KOPT-K1 (cell line): ENCODE results near the gene CISD2.

Experiments
- H3K27ac ChIP-seq: fragments of 200-600 bp; sonication (generic); 2 replicates; pipeline ENCODE4 v1.5.1; 2016; ENCODE audit warnings: antibody characterized with exemption, mild to moderate bottlenecking, low read depth, low read length; ENCODE audit not compliant: poor library complexity, severe bottlenecking
- H3K36me3 ChIP-seq: fragments of 200-600 bp; sonication (generic); 2 replicates; pipeline ENCODE4 v1.5.1; 2017; ENCODE audit warnings: antibody characterized with exemption, mild to moderate bottlenecking, low read length, moderate library complexity; ENCODE audit not compliant: insufficient read depth
- H3K9me3 ChIP-seq: fragments of 200-600 bp; sonication (generic); 2 replicates; pipeline ENCODE4 v1.5.1; 2017; ENCODE audit warnings: antibody characterized with exemption, low read length, mild to moderate bottlenecking; ENCODE audit not compliant: insufficient read depth, poor library complexity, severe bottlenecking

CISD2 gene

GRCh38 chr4:102832667-102833066, 36.1 kb upstream of the CISD2 start:
- Histone ChIP-seq H3K27ac (no peak overlapping the region), H3K36me3 (no peaks in the 10 kb centered on the region), H3K9me3 (no peaks in the 10 kb centered on the region)

DNA sequence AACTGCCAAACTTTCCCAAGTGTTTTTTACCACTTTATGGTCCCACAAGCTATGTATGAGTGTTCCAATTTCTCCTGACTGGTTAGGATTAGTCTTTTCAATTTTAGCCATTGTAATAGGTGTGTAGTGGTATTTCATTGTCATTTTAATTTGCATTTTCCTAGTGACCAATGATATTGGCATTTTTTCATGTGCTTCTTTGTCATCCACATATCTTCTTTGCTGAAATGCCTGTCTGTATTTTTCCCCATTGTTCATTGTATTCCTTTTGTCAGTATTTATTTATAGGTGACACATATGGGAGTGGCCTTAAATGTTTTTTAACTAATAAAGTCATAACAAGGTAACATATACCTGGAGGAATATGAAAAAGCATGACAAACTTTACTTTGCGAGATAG, 32.2 kb upstream of the CISD2 start:
- no peaks in the 10 kb centered on the region for H3K9me3 ChIP-seq
- H3K36me3 ChIP-seq = no peaks in the 10 kb centered on the region
- no peak overlapping the region for H3K27ac ChIP-seq

GRCh38 chr4:102842367-102842766, 26.4 kb upstream of the CISD2 start:
- Histone ChIP-seq H3K9me3 (no peaks in the 10 kb centered on the region), H3K27ac (no peak overlapping the region), H3K36me3 (no peaks in the 10 kb centered on the region)

- Histone ChIP-seq H3K27ac (no peak overlapping the region), H3K9me3 (no peaks in the 10 kb centered on the region), H3K36me3 (0 out of 2 replicates have a peak, but pooled peaks cover 5% of the 10 kb centered on the region)
Observed at GRCh38 chr4:102843273-102843672, 25.5 kb upstream of the CISD2 start.

DNA sequence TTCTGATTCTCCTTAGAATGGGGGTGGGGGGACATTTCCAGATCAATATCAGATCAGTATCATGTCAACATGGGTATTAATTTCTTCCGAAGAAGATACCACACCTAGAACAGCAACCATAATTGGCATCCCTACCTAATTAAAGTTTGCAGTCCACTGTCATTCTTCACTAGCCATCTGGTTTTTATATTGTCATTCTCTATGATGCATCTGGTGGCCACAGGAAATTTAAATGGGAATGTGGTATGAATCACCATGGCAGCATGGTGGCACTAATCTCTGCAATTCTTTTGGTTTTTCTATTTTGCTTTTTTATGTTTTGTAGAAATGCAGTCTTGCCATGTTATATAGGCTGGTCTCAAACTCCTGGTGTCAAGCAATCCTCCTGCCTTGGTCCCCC, 24.9 kb upstream of the CISD2 start:
- Histone ChIP-seq H3K9me3 (no peaks in the 10 kb centered on the region), H3K36me3 (0 out of 2 replicates have a peak, but pooled peaks cover 5% of the 10 kb centered on the region), H3K27ac (no peak overlapping the region)

DNA sequence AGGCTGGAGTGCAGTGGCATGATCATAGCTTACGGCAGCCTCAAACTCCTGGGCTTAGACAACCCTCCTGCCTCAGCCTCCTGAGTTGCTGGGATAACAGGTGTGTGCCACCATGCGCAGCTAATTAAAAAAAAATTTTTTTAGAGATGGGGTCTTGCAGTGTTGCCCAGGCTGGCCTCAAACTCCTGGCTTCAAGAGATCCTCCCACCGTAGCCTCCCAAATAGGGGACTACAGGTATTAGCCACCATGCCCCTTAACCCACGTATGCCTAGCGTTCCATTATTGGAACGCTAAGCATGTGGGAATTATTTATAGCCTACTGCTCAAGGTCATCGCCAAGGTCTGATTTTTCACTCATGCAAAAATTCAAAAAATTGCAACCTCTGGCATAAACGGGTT, 21.1 kb upstream of the CISD2 start:
- Histone ChIP-seq H3K27ac (no peak overlapping the region), H3K9me3 (no peaks in the 10 kb centered on the region), H3K36me3 (0 out of 2 replicates have a peak, but pooled peaks cover 5% of the 10 kb centered on the region)

GRCh38 chr4:102849579-102850104, 19.1 kb upstream of the CISD2 start:
- H3K36me3 ChIP-seq = 0 out of 2 replicates have a peak, but pooled peaks cover 5% of the 10 kb centered on the region
- no peak overlapping the region for H3K27ac ChIP-seq
- H3K9me3 ChIP-seq = no peaks in the 10 kb centered on the region

GRCh38 chr4:102850370-102850769, 18.4 kb upstream of the CISD2 start:
- no peak overlapping the region for H3K27ac ChIP-seq
- 0 out of 2 replicates have a peak, but pooled peaks cover 5% of the 10 kb centered on the region for H3K36me3 ChIP-seq
- no peaks in the 10 kb centered on the region for H3K9me3 ChIP-seq

- no peak overlapping the region for H3K27ac ChIP-seq
- H3K9me3 ChIP-seq = peaks cover 52% of the 10 kb centered on the region
- peaks cover 30% of the 10 kb centered on the region for H3K36me3 ChIP-seq
Observed at GRCh38 chr4:102858828-102859464, 9.8 kb upstream of the CISD2 start.

GRCh38 chr4:102860611-102861324, 8.0 kb upstream of the CISD2 start:
- Histone ChIP-seq H3K36me3 (peaks cover 30% of the 10 kb centered on the region), H3K9me3 (peaks cover 52% of the 10 kb centered on the region), H3K27ac (no peak overlapping the region)

GRCh38 chr4:102862016-102862415, 6.8 kb upstream of the CISD2 start:
- H3K9me3 ChIP-seq = peaks cover 52% of the 10 kb centered on the region
- no peak overlapping the region for H3K27ac ChIP-seq
- H3K36me3 ChIP-seq = peaks cover 30% of the 10 kb centered on the region

DNA sequence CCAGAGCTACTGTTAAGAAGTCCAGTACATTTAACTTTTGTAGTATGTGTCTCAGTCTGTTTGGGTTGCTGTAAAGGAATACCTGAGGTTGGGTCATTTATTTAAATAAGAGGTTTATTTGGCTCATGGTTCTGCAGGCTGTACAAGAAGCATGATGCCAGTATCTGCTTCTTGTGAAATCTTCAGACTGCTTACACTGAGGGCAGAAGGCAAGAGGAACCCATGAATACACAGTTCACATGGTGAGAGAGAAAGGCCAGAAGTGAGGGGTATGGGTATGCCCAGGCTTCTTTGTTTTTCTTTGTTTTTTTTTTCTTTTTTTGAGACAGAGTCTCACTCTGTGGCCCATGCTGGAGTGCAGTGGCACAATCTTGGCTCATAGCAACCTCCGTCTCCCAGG, 6.0 kb upstream of the CISD2 start:
- Histone ChIP-seq H3K27ac (no peak overlapping the region), H3K9me3 (peaks cover 52% of the 10 kb centered on the region), H3K36me3 (peaks cover 30% of the 10 kb centered on the region)

DNA sequence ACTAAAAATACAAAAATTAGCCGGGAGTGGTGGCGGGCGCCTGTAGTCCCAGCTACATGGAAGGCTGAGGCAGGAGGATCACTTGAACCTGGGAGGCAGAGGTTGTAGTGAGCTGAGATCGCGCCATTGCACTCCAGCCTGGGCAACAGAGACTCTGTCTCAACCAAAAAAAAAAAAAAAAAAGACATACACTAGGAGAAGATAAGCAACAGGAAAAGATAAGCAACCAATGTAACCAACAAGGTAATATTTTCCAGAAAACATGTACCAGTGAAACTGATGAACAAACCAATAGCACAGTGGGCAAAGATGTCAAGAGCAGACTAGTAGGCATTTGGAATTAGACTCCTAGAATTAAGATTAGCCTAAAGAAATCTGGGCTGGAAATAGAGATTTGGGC, 3.5 kb upstream of the CISD2 start:
- Histone ChIP-seq H3K36me3 (peaks cover 25% of the 10 kb centered on the region), H3K9me3 (peaks cover 31% of the 10 kb centered on the region), H3K27ac (peak overlapping the region; percentile 92)

DNA sequence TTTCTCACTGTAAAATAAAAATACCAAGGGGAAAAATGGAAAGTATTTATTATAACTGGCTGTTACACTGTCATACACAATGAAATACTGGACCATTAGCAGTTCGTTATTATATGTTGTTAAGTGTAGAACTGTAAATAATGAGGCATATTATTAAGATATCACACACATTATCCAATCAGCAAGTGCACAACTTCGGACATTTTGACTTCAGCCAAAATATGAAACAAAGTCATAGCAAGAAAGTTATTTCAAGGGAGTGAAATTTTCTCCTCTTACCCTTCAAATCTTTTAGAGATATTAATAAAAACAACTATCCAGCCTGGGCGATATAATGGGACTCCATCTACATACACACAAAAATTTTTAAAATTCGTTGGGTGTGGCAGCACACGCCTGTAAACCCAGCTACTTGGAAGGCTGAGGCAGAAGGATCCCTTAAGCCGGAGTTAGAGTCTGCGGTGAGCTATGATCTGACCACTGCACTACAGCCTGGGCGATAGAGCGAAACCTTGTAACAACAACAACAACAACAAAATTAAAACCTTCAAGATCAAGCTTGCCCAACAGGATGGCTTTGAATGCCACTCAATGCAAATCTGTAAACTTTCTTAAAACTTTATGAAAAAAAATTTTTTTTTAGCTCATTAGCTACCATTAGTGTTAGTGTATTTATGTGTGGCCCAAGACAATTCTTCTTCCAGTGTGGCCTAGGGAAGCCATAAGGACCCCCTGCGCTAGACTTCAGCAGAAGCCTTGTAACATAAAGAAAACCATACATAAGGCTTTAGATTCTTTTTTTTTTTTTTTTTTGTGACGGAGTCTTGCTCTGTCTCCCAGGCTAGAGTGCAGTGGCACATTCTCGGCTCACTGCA, 1.3 kb upstream of the CISD2 start:
- Histone ChIP-seq H3K9me3 (peaks cover 10% of the 10 kb centered on the region), H3K27ac (peak overlapping the region; percentile 92), H3K36me3 (peaks cover 11% of the 10 kb centered on the region)
